H9 (cell line): Measurements from ENCODE around the gene MSLN. TPM values are rescaled to one million over a fixed set of nuclear protein-coding genes. Genes with fewer than 3 reads are reported as not detected.

Experiments
- DNase-seq: peaks from one replicate; pipeline ENCODE4 v3.0.0-alpha.2; 2017
- H2AFZ ChIP-seq: one replicate; pipeline ENCODE4 v1.6.1; 2013; ENCODE audit warnings: mild to moderate bottlenecking, low read length, control low read depth, moderate library complexity
- H2AK5ac ChIP-seq: 2 replicates; pipeline ENCODE4 v1.6.1; 2013; ENCODE audit warnings: low read length, control low read depth, mixed read lengths; ENCODE audit not compliant: insufficient read length
- H2BK120ac ChIP-seq: one replicate; pipeline ENCODE4 v1.6.1; 2013; ENCODE audit warnings: low read depth, mild to moderate bottlenecking, low read length, control low read depth, inconsistent platforms; ENCODE audit not compliant: poor library complexity, severe bottlenecking
- H2BK12ac ChIP-seq: 2 replicates; pipeline ENCODE4 v1.6.1; 2013; ENCODE audit warnings: low read length, control low read depth, mixed read lengths, low read depth; ENCODE audit not compliant: insufficient read length
- H2BK15ac ChIP-seq: 2 replicates; pipeline ENCODE4 v1.6.1; 2013; ENCODE audit warnings: low read depth, low read length, control low read depth
- H2BK20ac ChIP-seq: one replicate; pipeline ENCODE4 v1.6.1; 2013; ENCODE audit warnings: low read depth, mild to moderate bottlenecking, low read length, control low read depth, inconsistent platforms; ENCODE audit not compliant: poor library complexity, severe bottlenecking
- H2BK5ac ChIP-seq: 2 replicates; pipeline ENCODE4 v1.6.1; 2013; ENCODE audit warnings: low read length, control low read depth, mixed read lengths; ENCODE audit not compliant: insufficient read length
- H3K14ac ChIP-seq: 2 replicates; pipeline ENCODE4 v1.6.1; 2013; ENCODE audit warnings: low read length, control low read depth; ENCODE audit not compliant: insufficient read depth
- H3K18ac ChIP-seq: 2 replicates; pipeline ENCODE4 v1.6.1; 2013; ENCODE audit warnings: low read depth, mild to moderate bottlenecking, mixed read lengths, low read length, control low read depth; ENCODE audit not compliant: insufficient read length
- H3K23ac ChIP-seq: 2 replicates; pipeline ENCODE4 v1.6.1; 2013; ENCODE audit warnings: low read length, control low read depth, mixed read lengths, low read depth; ENCODE audit not compliant: insufficient read length
- H3K23me2 ChIP-seq: 2 replicates; pipeline ENCODE4 v1.6.1; 2013; ENCODE audit warnings: low read depth, mild to moderate bottlenecking, mixed read lengths, low read length, control low read depth; ENCODE audit not compliant: insufficient read length, poor library complexity, severe bottlenecking
- H3K27ac ChIP-seq: 2 replicates; pipeline ENCODE4 v1.5.1; 2013; ENCODE audit warnings: low read length, control low read depth, mixed read lengths, low read depth; ENCODE audit not compliant: insufficient read length
- H3K27me3 ChIP-seq: 2 replicates; pipeline ENCODE4 v1.6.1; 2013; ENCODE audit warnings: low read length, control low read depth, inconsistent platforms; ENCODE audit not compliant: insufficient read depth
- H3K4ac ChIP-seq: 2 replicates; pipeline ENCODE4 v1.6.1; 2013; ENCODE audit warnings: low read depth, mild to moderate bottlenecking, control low read depth, inconsistent platforms, low read length, moderate library complexity
- H3K4me1 ChIP-seq: 2 replicates; pipeline ENCODE4 v1.6.1; 2013; ENCODE audit warnings: low read length, control low read depth, inconsistent platforms; ENCODE audit not compliant: insufficient read depth
- H3K4me2 ChIP-seq: 2 replicates; pipeline ENCODE4 v1.6.1; 2013; ENCODE audit warnings: low read length, control low read depth, mixed read lengths; ENCODE audit not compliant: insufficient read length, insufficient read depth
- H3K56ac ChIP-seq: 2 replicates; pipeline ENCODE4 v1.6.1; 2013; ENCODE audit warnings: low read depth, mild to moderate bottlenecking, mixed read lengths, low read length, control low read depth; ENCODE audit not compliant: insufficient read length
- H3K79me1 ChIP-seq: 2 replicates; pipeline ENCODE4 v1.6.1; 2013; ENCODE audit warnings: low read depth, mild to moderate bottlenecking, moderate library complexity, low read length, control low read depth, inconsistent platforms; ENCODE audit not compliant: insufficient read depth, poor library complexity, severe bottlenecking
- H3K79me2 ChIP-seq: 2 replicates; pipeline ENCODE4 v1.6.1; 2013; ENCODE audit warnings: low read length, control low read depth, inconsistent platforms; ENCODE audit not compliant: insufficient read depth
- H3K9ac ChIP-seq: 2 replicates; pipeline ENCODE4 v1.6.1; 2013; ENCODE audit warnings: low read length, control low read depth, mixed read lengths; ENCODE audit not compliant: insufficient read length; ENCODE audit errors: extremely low read depth
- H3K9me3 ChIP-seq: one replicate; pipeline ENCODE4 v1.6.1; 2013; ENCODE audit warnings: low read depth, low read length, inconsistent platforms; ENCODE audit not compliant: control insufficient read depth
- H3T11ph ChIP-seq: one replicate; pipeline ENCODE4 v1.6.1; 2013; ENCODE audit warnings: mild to moderate bottlenecking, low read length, control low read depth, inconsistent platforms
- H4K20me1 ChIP-seq: one replicate; pipeline ENCODE4 v1.6.1; 2013; ENCODE audit not compliant: control insufficient read depth, insufficient read length, insufficient read depth
- H4K5ac ChIP-seq: 2 replicates; pipeline ENCODE4 v1.6.1; 2013; ENCODE audit warnings: low read depth, mild to moderate bottlenecking, mixed read lengths, low read length, control low read depth; ENCODE audit not compliant: insufficient read length
- H4K8ac ChIP-seq: replicated peaks from 2 replicates; pipeline ENCODE4 v1.6.1; 2013; ENCODE audit warnings: low read length, control low read depth, mixed read lengths, low read depth; ENCODE audit not compliant: insufficient read length
- H4K91ac ChIP-seq: 2 replicates; pipeline ENCODE4 v1.6.1; 2013; ENCODE audit warnings: low read depth, mild to moderate bottlenecking, moderate library complexity, mixed read lengths, low read length, control low read depth; ENCODE audit not compliant: insufficient read length
- H3K27ac Mint-ChIP-seq, 3 experiments: 2 replicates in 2 of 3; 3 replicates in 1 of 3; pipeline ENCODE4 v1.8.0; 2020 to 2021; ENCODE audit warnings: mixed read lengths in 3 of 3, mild to moderate bottlenecking in 1 of 3, moderate library complexity in 1 of 3
- H3K27me3 Mint-ChIP-seq: 2 replicates; pipeline ENCODE4 v1.8.0; 2021; ENCODE audit warnings: low read depth, mild to moderate bottlenecking, moderate library complexity, mixed read lengths
- H3K36me3 Mint-ChIP-seq, 3 experiments: 2 replicates in 2 of 3; 3 replicates in 1 of 3; pipeline ENCODE4 v1.8.0; 2020 to 2021; ENCODE audit warnings: low read depth in 3 of 3, mixed read lengths in 3 of 3; ENCODE audit not compliant: insufficient read depth in 1 of 3
- H3K4me1 Mint-ChIP-seq, 2 experiments: 2 replicates each; pipeline ENCODE4 v1.8.0; 2020; ENCODE audit warnings: mixed read lengths in 2 of 2
- H3K4me3 Mint-ChIP-seq, 2 experiments: 2 replicates in 1 of 2; 3 replicates in 1 of 2; pipeline ENCODE4 v1.8.0; 2020 to 2021; ENCODE audit warnings: mild to moderate bottlenecking in 2 of 2, mixed read lengths in 2 of 2, moderate library complexity in 1 of 2
- H3K9me3 Mint-ChIP-seq, 2 experiments: 2 replicates in 1 of 2; 3 replicates in 1 of 2; pipeline ENCODE4 v1.8.0; 2020; ENCODE audit warnings: mild to moderate bottlenecking in 2 of 2, mixed read lengths in 2 of 2, moderate library complexity in 1 of 2
- CTCF ChIP-seq: fragments of 200-600 bp; sonication (generic); conservative IDR thresholded peaks from 3 replicates; pipeline ENCODE4 v1.8.0; 2021; ENCODE audit warnings: antibody characterized with exemption, mild to moderate bottlenecking
- WGBS: extraction: QIAGEN DNeasy Blood & Tissue Kit; methylation state at CpG from one replicate; pipeline ENCODE4 v1.1.7; 2013; ENCODE audit warnings: missing lambda C conversion rate, low lambda C conversion rate, mixed read lengths; ENCODE audit not compliant: insufficient read length; ENCODE audit errors: extremely low coverage; 5-methylcytosine and 5-hydroxymethylcytosine counted together
- total RNA-seq: library from RNA; stranded (reverse); gene quantifications from 2 replicates; pipeline ENCODE4 v1.2.1, GENCODE V29; 2021

Gene MSLN
- total RNA-seq, 1 experiment from 2014 or later: 0.22 TPM

- no peak for DNase-seq
These were observed 7.9 kb downstream of the MSLN start for GRCh38 chr16:768428-768827.

More at GRCh38 chr16:768428-768827, 7.9 kb downstream of the MSLN start:
- Histone ChIP-seq H2BK5ac (no peak overlapping the region), H3T11ph (no peak overlapping the region), H3K9ac (no peak overlapping the region), H4K20me1 (no peaks in the 10 kb centered on the region), H2AFZ (no peak overlapping the region), H3K56ac (no peak overlapping the region), H3K9me3 (no peaks in the 10 kb centered on the region), H4K8ac (no peak overlapping the region), H4K5ac (no peak overlapping the region), H3K23ac (no peak overlapping the region), H2BK20ac (no peak overlapping the region), H4K91ac (no peak overlapping the region), H2BK12ac (no peak overlapping the region), H3K27me3 (no peaks in the 10 kb centered on the region), H3K4me2 (no peak overlapping the region), H2AK5ac (no peak overlapping the region), H2BK15ac (no peak overlapping the region), H3K27ac (no peak overlapping the region), H3K4me1 (no peaks in the 10 kb centered on the region), H3K14ac (no peak overlapping the region), H3K23me2 (no peaks in the 10 kb centered on the region), H3K79me2 (no peaks in the 10 kb centered on the region), H3K18ac (no peak overlapping the region), H3K4ac (no peak overlapping the region), H2BK120ac (no peak overlapping the region), H3K79me1 (no peaks in the 10 kb centered on the region)
- Mint-ChIP-seq H3K9me3 (no peaks in the 10 kb centered on the region; a peak in 1 of 5 replicates), H3K4me1 (peaks cover 0 to 3% of the 10 kb centered on the region in 2 experiments; a peak in 1 of 4 replicates), H3K27ac (no peak overlapping the region), H3K27me3 (peaks cover 5% of the 10 kb centered on the region), H3K4me3 (no peak overlapping the region), H3K36me3 (no peaks in the 10 kb centered on the region)
- no CpG with 5 or more reads among the region's 21 CpGs for WGBS
- TF ChIP-seq CTCF: no peak
